Right renal pelvis (tissue), 4 donors: ENCODE results near the gene HSH2D. TPM values are rescaled to one million over a fixed set of nuclear protein-coding genes. Genes with fewer than 3 reads are reported as not detected.
"Not testable (repeated sequence)": the region's sequence is repeated elsewhere in the genome, so short reads cannot be mapped to it uniquely, and the experiment has no call there.

Source experiments
- DNase-seq, 4 donors: peaks; one replicate each; pipeline ENCODE4 v3.0.0-alpha.2; 2013; ENCODE audit warnings: low read depth in 4 of 4, low spot score in 3 of 4, missing footprints in 1 of 4
- polyA plus RNA-seq, 4 donors: library from polyadenylated mRNA; unstranded; fragments of 120-200 nt; gene quantifications; one replicate each; pipeline ENCODE4 v1.2.1, GENCODE V29; 2013; ENCODE audit not compliant: insufficient read length in 4 of 4

Gene HSH2D
- polyA plus RNA-seq = under 1 TPM; 0.30 to 0.95 (median 0.44) TPM

DNA sequence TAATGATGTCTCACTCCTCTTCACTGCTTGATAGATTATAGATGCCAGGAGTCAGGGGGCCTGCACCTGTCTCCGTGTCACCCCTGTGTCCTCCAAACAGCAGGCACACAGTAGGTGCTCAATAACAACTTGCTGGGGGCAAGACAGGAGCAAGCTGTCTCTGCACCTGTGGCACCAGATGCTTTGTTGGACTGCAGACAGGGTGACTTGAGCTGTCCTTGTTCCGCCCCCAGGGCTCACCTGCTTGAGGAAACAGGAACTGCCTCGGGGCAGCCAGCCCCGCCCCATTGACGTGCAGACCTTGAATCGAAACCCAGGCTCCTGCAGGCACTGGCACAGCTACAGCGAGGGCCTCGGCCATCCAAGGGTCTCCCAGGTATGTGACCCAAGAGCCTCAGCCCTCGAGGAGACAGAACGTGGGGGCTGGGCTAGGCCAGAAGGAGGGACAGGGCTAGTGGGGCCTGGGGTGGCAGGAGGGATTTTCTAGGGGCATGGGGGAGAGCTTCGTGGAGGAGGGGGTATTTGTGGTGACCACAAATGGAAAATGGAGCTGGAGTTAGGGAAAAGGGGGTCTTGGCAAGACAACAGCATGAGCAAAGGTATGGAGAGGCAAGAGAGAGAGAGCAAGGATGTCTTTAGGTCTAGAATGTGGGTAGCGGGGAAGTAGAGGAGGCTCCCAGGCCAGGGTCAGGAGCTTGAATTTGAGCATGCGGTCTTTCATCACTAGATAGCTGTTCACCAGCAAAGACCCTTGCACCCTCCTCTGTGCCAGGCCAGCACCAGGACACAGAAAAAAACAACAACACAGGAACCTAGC lies at the start of gene HSH2D:
HSH2D (plus strand) TSS at position 287 of the 817 bp plus-strand sequence. CDS start 5,066 bp downstream, outside the sequence.
- DNase-seq = no peak

DNA sequence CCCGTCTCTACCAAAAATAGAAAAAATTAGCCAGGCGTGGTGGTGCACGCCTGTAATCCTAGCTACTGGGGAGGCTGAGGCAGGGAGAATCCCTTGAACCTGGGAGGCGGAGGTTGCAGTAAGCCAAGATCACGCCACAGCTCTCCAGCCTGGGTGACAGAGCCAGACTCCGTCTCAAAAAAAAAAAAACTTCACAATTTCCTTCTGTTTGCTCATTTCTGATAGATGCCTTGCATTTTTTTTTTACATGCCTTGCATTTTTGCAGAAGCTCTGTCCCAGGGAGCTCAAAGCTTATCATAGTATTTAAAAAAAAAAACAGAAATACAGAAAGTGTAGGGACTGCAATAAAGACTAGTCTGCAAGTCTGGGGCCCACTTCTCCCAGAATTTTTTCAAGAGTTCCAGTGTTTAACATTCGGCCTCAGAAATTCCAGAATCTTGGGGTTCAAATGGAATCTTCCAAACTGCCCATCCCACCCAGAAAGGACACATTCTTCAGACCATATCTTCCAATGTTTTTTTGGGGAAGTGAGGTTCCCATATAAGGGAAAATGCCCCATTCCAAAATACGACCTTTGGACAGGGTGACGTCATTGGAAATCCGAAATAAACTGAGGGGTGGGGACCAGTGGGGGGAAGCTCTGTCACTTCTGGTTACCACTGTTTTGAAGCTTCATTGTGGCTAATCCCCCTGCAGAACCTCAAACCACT lies 49.0 kb upstream of the HSH2D start:
- DNase-seq = no peak

DNA sequence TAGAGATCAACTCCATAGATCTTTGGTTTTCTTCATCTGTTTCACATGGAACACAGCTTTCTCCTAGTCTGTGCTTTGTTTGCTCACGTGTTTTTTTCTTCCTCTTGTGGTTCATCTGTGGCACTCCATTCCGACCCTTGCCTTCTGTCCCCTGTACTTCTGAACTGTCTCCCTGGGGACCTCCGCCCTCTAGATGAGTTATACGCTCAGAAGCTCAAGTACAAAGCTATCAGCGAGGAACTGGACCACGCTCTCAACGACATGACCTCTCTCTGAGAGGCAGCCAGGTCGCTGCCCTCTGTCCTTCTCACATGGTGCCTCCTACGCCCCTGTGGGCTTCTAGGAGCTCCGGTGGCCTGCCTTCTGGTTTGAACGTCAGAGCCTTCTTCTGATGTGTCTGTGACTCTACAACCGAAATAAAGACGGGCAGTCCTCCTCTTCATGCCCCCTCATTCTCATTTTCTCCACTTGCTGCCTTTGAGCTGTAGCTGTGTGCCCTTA lies 48.4 kb upstream of the HSH2D start:
- no peak for DNase-seq

GRCh38 chr19:16096280-16096855 lies 47.1 kb upstream of the HSH2D start:
- DNase-seq = no peak

DNA sequence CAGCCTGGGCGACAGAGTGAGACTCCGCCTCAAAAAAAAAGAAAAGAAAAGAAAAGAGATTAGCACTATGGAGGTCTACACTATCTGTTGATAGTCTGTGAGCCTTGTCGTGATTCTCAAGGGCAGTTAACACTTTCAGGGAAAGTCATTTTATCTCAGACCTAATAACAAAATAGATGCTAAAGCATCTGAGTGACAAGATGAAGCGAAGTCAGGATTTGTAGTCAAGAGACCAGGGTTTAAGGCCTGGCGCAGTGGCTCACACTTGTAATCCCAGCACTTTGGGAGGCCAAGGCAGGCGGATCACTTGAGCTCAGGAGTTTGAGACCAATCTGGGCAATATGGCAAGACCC lies 45.1 kb upstream of the HSH2D start:
- no peak for DNase-seq

- DNase-seq = no peak
Measured at GRCh38 chr19:16098821-16099220, 44.7 kb upstream of the HSH2D start.

GRCh38 chr19:16099314-16099965 lies 44.0 kb upstream of the HSH2D start:
- not testable (repeated sequence) for DNase-seq

DNA sequence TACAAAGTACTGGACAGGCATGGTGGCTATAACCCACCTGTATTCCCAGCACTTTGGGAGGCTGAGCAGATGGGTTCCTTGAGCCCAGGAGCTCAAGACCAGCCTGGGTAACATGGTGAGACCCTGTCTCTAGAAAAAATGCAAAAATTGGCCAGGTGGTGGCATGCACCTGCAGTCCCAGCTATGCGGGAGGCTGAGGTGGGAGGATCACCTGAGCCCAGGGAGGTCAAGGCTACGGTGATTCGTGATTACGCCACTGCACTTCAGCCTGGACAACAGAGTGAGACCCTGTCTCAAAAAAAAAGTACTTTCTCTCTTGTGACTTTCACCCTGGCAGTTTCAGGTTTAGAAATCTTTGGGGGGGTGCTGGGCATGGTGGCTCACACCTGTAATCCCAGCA lies 43.0 kb upstream of the HSH2D start:
- no peak for DNase-seq

DNA sequence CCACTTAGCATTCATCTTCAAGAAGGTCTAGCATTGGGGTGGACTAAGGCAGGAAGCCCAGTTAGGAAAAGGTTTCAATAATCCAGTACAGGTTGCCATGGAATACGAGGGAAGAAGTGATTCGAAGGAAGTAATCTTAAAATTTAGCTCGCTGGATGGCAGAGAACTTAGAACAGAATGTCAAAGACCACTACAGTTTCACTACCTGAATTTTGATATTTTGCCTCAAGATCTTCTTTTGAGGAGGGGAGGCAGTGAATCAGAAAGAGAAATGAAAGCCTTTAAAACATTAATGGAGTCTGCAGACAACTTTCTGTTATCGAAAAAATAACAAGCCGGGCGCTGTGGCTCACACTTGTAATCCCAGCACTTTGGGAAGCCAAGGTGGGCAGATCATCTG lies 38.8 kb upstream of the HSH2D start:
- no peak for DNase-seq

DNA sequence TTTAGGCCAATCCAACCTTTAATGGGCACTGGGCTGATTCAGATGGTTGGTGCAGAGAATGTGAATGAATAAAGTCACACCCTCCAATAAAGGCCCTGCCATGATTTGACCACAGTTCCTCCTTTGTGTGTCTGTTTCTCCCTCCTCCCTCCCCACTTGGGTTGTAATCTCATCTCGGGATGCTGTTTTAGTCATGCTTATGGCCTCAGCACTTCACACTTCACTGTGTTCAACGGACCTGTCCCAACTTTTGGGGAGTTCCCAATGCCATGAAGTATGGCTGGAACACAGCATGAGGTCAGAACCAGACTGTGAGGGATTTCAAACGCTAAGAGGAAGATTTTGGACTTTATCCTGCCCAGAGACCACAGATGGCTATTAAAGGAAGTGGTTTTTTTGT lies 37.4 kb upstream of the HSH2D start:
- no peak for DNase-seq

GRCh38 chr19:16111160-16111908 lies 32.2 kb upstream of the HSH2D start, which contains the start of gene RAB8A:
Gene RAB8A, plus strand, starts transcription at chr19:16111889. Its CDS starts 13 bp downstream, at chr19:16111902.
- peak; percentile 98 for DNase-seq

- no peak for DNase-seq
Measured at GRCh38 chr19:16111909-16112752, 31.4 kb upstream of the HSH2D start.

DNA sequence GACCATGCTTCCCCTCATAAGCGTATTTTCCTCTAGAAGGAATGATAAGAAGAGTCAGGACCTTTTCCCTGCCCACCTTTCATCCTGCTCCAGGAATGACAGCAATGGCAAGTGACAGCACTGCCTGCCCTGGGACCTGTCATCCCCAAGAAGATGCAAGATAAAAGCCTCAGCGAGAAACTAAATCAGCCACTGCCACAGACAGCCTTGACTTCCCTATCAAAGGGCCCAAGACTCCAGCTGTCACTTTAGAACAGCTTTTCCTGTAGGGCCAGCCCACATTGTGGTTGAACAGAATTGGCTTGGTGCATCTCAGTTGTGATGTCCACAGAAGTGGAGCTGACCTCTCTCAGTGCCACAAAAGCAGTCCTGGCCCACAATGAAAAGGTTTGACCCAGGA lies 30.7 kb upstream of the HSH2D start:
- DNase-seq = no peak

DNA sequence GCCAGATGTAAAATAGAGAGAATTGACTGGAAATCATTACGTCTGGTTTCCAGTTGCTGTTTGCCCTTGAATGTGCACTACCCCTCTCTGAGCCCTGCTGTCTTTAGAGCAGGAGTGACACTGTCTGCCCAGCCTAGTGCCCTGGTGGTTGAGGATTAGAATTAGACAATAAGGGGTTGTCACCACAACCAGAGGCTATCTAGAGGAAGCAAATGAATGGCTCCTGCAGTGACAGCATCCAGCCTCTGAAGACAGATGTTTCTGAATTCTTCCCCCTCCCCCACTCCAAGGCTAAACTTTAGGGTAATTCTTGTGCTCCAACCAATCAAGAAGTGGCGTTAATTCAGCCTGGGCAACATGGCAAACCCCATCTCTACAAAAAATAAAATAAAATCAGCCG lies 29.8 kb upstream of the HSH2D start:
- DNase-seq = no peak

- DNase-seq = no peak
Measured at GRCh38 chr19:16115301-16116039, 28.0 kb upstream of the HSH2D start.

DNA sequence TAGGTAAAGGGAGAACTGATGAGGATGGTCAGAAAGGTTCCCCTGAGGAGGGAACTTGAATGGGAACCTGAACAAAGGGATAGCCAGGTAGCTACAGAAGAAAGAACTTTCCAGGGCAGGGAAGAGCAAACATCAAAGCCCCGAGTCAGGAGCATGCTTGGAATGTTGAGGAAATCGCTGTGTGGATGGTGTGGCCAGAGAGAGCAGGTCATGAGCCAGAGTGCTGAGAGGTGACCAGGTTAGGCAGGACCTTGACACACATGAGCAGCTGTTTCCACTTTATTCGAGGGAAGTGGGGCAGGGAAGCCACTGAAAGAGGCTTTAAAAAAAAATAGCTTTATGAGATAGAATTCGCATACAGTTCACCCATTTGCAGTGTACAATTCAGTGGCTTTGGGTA lies 27.4 kb upstream of the HSH2D start:
- no peak for DNase-seq

- DNase-seq = no peak
Measured at GRCh38 chr19:16117594-16118033, 25.9 kb upstream of the HSH2D start.

- no peak for DNase-seq
Measured at GRCh38 chr19:16118489-16119033, 24.9 kb upstream of the HSH2D start.
